Epithelial cell of proximal tubule (primary cell): ENCODE results near the gene CCSER2. TPM values are rescaled to one million over a fixed set of nuclear protein-coding genes. Genes with fewer than 3 reads are reported as not detected.

Experiments
- DNase-seq: peaks from one replicate; pipeline ENCODE4 v3.0.0-alpha.2; 2011; ENCODE audit warnings: low read depth
- H3K4me3 ChIP-seq: 2 replicates; pipeline ENCODE4 v1.5.1; 2011; ENCODE audit warnings: low read depth, mild to moderate bottlenecking, low read length
- total RNA-seq: library from RNA; depleted of rRNA; stranded (reverse); fragments of >200 nt; gene quantifications from 2 replicates; pipeline ENCODE4 v1.2.3, GENCODE V29; 2015
- TF ChIP-seq, protein P1 (sequence below): conservative IDR thresholded peaks from 2 replicates; pipeline ENCODE4 v1.5.1; 2012; ENCODE audit warnings: low read depth, mild to moderate bottlenecking, low read length

CCSER2 gene
- total RNA-seq, 1 donor from 2014 or later = 8.8 TPM

- H3K4me3 ChIP-seq = no peak overlapping the region
- TF ChIP-seq, protein P1, sequence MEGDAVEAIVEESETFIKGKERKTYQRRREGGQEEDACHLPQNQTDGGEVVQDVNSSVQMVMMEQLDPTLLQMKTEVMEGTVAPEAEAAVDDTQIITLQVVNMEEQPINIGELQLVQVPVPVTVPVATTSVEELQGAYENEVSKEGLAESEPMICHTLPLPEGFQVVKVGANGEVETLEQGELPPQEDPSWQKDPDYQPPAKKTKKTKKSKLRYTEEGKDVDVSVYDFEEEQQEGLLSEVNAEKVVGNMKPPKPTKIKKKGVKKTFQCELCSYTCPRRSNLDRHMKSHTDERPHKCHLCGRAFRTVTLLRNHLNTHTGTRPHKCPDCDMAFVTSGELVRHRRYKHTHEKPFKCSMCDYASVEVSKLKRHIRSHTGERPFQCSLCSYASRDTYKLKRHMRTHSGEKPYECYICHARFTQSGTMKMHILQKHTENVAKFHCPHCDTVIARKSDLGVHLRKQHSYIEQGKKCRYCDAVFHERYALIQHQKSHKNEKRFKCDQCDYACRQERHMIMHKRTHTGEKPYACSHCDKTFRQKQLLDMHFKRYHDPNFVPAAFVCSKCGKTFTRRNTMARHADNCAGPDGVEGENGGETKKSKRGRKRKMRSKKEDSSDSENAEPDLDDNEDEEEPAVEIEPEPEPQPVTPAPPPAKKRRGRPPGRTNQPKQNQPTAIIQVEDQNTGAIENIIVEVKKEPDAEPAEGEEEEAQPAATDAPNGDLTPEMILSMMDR = no peak
- DNase-seq = no peak
Measured at GRCh38 chr10:84398696-84399095, 70.3 kb downstream of the CCSER2 start.

DNA sequence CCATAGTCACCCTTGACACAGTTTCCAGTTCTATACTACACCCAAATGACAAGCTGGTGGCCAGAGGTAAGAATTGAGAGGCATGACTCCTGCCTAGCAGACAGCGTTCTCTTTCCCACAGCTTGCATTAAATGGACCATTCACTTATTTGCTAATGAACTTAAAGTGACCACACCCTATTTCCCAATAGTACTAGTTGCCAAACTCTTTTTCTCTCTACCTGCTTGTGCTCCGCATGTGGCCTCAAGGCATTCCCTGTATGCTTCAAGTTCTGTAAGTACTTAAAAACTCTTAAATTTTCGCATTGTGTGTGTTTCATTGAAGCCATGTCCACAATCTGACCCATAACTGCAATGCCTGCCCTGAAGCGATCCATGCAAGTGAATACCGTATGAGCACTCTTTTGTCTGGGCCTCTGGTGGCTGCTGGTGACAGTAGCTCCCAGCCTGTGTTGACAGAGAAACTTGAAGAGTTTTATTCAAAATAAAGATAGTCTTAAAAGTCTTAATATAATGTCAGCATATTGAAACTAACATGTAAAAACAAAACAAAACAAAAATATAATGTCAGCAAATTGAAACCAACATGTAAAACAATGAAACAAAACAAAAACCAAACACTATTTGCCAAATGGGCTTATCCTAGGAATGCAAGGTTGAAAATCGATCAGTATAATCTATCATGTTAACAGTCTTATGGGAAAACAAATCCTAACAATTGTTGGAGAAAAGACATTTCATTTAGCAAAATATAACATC, 73.6 kb downstream of the CCSER2 start:
- TF ChIP-seq, protein P1 = no peak
- no peak for DNase-seq
- H3K4me3 ChIP-seq = no peak overlapping the region

- DNase-seq = no peak
- H3K4me3 ChIP-seq = no peak overlapping the region
- TF ChIP-seq, protein P1 = no peak
Measured at GRCh38 chr10:84404783-84405182, 76.4 kb downstream of the CCSER2 start.

DNA sequence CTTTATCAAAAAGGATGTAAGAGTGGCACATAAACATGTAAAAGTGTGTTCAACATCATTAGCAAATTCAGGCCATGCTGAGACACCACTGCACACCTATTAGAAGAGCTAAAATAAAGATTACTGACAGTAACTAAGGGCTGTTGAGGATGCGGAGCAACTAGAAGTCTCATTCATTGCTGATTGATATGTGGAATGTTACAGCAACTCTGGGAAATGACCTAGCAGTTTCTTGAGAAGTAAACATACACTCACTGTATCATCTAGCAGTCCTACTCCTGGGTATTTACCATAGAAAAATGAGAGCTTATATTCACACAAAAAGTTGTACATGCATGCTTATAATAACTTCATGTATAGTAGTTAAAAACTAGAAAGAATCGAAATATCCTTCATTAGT, 77.3 kb downstream of the CCSER2 start:
- DNase-seq = no peak
- TF ChIP-seq, protein P1 = no peak
- no peak overlapping the region for H3K4me3 ChIP-seq

- no peak overlapping the region for H3K4me3 ChIP-seq
- TF ChIP-seq, protein P1 = no peak
Measured at GRCh38 chr10:84406561-84406960, 78.2 kb downstream of the CCSER2 start.

GRCh38 chr10:84407388-84408049, 79.1 kb downstream of the CCSER2 start:
- H3K4me3 ChIP-seq = no peak overlapping the region
- TF ChIP-seq, protein P1 = no peak
- no peak for DNase-seq

More at GRCh38 chr10:84406561-84406960, 78.2 kb downstream of the CCSER2 start:
- DNase-seq = no peak
